ENCODE data around the gene PTPRM. TPM values are rescaled to one million over a fixed set of nuclear protein-coding genes. Genes with fewer than 3 reads are reported as not detected.

PTPRM gene
- total and polyA plus RNA-seq, 3 donors from 2014 or later: 76.4 to 101 (median 94.6) TPM

- no peak for TF ChIP-seq CTCF (IDR thresholded peaks at IDR 0.05)
- no peak for TF ChIP-seq POLR2A (IDR thresholded peaks at IDR 0.05)
Observed at GRCh38 chr18:7646174-7646886, 79.2 kb downstream of the PTPRM start.

GRCh38 chr18:7647500-7647899 is 80.4 kb downstream of the PTPRM start:
- Histone ChIP-seq H3K27ac (no peak overlapping the region), H3K9me3 (no peaks in the 10 kb centered on the region), H3K4me1 (no peaks in the 10 kb centered on the region), H3K4me3 (no peak overlapping the region), H3K36me3 (ENCODE audit: low read depth, missing control alignments) (no peaks in the 10 kb centered on the region), H3K27me3 (no peaks in the 10 kb centered on the region)
- TF ChIP-seq CTCF (IDR thresholded peaks at IDR 0.05): no peak
- TF ChIP-seq POLR2A (IDR thresholded peaks at IDR 0.05): no peak
- WGBS, 2 donors: 94 to 95% methylated on average over 3 of the region's 3 CpGs
- intact Hi-C loops (cut with DNase I; ENCODE audit: low total_unique reads): no loop called here
- no peak for DNase-seq

More at GRCh38 chr18:7646174-7646886, 79.2 kb downstream of the PTPRM start:
- Histone ChIP-seq H3K27ac (no peak overlapping the region), H3K4me1 (no peaks in the 10 kb centered on the region), H3K4me3 (no peak overlapping the region), H3K27me3 (no peaks in the 10 kb centered on the region), H3K9me3 (no peaks in the 10 kb centered on the region), H3K36me3 (ENCODE audit: low read depth, missing control alignments) (no peaks in the 10 kb centered on the region)
- WGBS, 2 donors: 91 to 94% methylated on average over 6 of the region's 6 CpGs
- intact Hi-C loops (cut with DNase I; ENCODE audit: low total_unique reads): no loop called here
- no peak for DNase-seq

- Histone ChIP-seq H3K27ac (no peak overlapping the region), H3K36me3 (ENCODE audit: low read depth, missing control alignments) (no peaks in the 10 kb centered on the region), H3K27me3 (no peaks in the 10 kb centered on the region), H3K9me3 (no peaks in the 10 kb centered on the region), H3K4me3 (no peak overlapping the region), H3K4me1 (no peaks in the 10 kb centered on the region)
- no peak for DNase-seq
- WGBS, 2 donors: 63 to 74% methylated on average over 6 of the region's 6 CpGs
- intact Hi-C loops (cut with DNase I; ENCODE audit: low total_unique reads): no loop called here
- TF ChIP-seq CTCF (IDR thresholded peaks at IDR 0.05) (no peak), POLR2A (IDR thresholded peaks at IDR 0.05) (no peak)
Observed at GRCh38 chr18:7657050-7657449, 89.9 kb downstream of the PTPRM start.

GRCh38 chr18:7657937-7658336 is 90.8 kb downstream of the PTPRM start:
- no peaks in the 10 kb centered on the region for H3K36me3 ChIP-seq (ENCODE audit: low read depth, missing control alignments)
- no peak overlapping the region for H3K27ac ChIP-seq
- H3K4me3 ChIP-seq: no peak overlapping the region
- no peak for DNase-seq
- intact Hi-C loops (cut with DNase I; ENCODE audit: low total_unique reads): no loop called here
- H3K27me3 ChIP-seq: no peaks in the 10 kb centered on the region
- 88 to 95% methylated on average over 2 of the region's 2 CpGs for WGBS, 2 donors
- no peak for TF ChIP-seq CTCF (IDR thresholded peaks at IDR 0.05)
- no peak for TF ChIP-seq POLR2A (IDR thresholded peaks at IDR 0.05)
- no peaks in the 10 kb centered on the region for H3K9me3 ChIP-seq
- H3K4me1 ChIP-seq: no peaks in the 10 kb centered on the region

- H3K9me3 ChIP-seq: no peaks in the 10 kb centered on the region
- H3K27me3 ChIP-seq: no peaks in the 10 kb centered on the region
- no peak overlapping the region for H3K27ac ChIP-seq
- WGBS, 2 donors: 94 to 97% methylated on average over 1 of the region's 1 CpG
- intact Hi-C loops (cut with DNase I; ENCODE audit: low total_unique reads): no loop called here
- H3K4me3 ChIP-seq: no peak overlapping the region
- no peak for TF ChIP-seq CTCF (IDR thresholded peaks at IDR 0.05)
- no peaks in the 10 kb centered on the region for H3K36me3 ChIP-seq (ENCODE audit: low read depth, missing control alignments)
- H3K4me1 ChIP-seq: no peaks in the 10 kb centered on the region
- DNase-seq: no peak
Observed at GRCh38 chr18:7658701-7659100, 91.6 kb downstream of the PTPRM start.
